Renal cortical epithelial cell (primary cell): ENCODE measurements around the gene DDI2. TPM values are rescaled to one million over a fixed set of nuclear protein-coding genes. Genes with fewer than 3 reads are reported as not detected.
A peak's percentile ranks its signal among the peaks of the same experiment; 100 is the strongest.
"Not testable (repeated sequence)": the region's sequence is repeated elsewhere in the genome, so short reads cannot be mapped to it uniquely, and the experiment has no call there.

Source experiments
- DNase-seq: peaks from one replicate; pipeline ENCODE4 v3.0.0-alpha.2; 2011; ENCODE audit warnings: low read depth
- total RNA-seq: library from RNA; depleted of rRNA; stranded (reverse); fragments of >200 nt; gene quantifications from 2 replicates; pipeline ENCODE4 v1.2.3, GENCODE V29; 2014

The DDI2 gene
- total RNA-seq, 1 donor from 2014 or later: 33.0 TPM

GRCh38 chr1:15678578-15678977 is 61.3 kb downstream of the DDI2 start:
- peak; percentile 95 for DNase-seq

GRCh38 chr1:15680131-15680530 is 62.9 kb downstream of the DDI2 start:
- peak; percentile 87 for DNase-seq

GRCh38 chr1:15680561-15681348 is 63.5 kb downstream of the DDI2 start:
- DNase-seq: peak; percentile 100

- no peak for DNase-seq
Measured at GRCh38 chr1:15681349-15682292, 64.4 kb downstream of the DDI2 start.

GRCh38 chr1:15682936-15683341 is 65.7 kb downstream of the DDI2 start:
- DNase-seq: no peak

- DNase-seq: no peak
Measured at GRCh38 chr1:15683345-15684039, 66.2 kb downstream of the DDI2 start.

- no peak for DNase-seq
Measured at GRCh38 chr1:15684042-15684461, 66.8 kb downstream of the DDI2 start, which contains the start of gene PLEKHM2. PLEKHM2 (plus strand) TSS chr1:15684320; CDS start chr1:15684559, 239 bp downstream.

- no peak for DNase-seq
Measured at GRCh38 chr1:15684468-15685291, 67.4 kb downstream of the DDI2 start.

- DNase-seq: no peak
Measured at GRCh38 chr1:15685820-15686219, 68.6 kb downstream of the DDI2 start.

GRCh38 chr1:15687446-15687845 is 70.2 kb downstream of the DDI2 start:
- no peak for DNase-seq

GRCh38 chr1:15690317-15690716 is 73.1 kb downstream of the DDI2 start:
- DNase-seq: no peak

- DNase-seq: no peak
Measured at GRCh38 chr1:15691434-15692032, 74.3 kb downstream of the DDI2 start.

- DNase-seq: no peak
Measured at GRCh38 chr1:15692121-15692682, 74.9 kb downstream of the DDI2 start.

- DNase-seq: no peak
Measured at GRCh38 chr1:15693371-15693770, 76.1 kb downstream of the DDI2 start.

- DNase-seq: no peak
Measured at GRCh38 chr1:15696956-15697521, 79.8 kb downstream of the DDI2 start.

GRCh38 chr1:15698201-15698600 is 80.9 kb downstream of the DDI2 start:
- no peak for DNase-seq

GRCh38 chr1:15699321-15699720 is 82.1 kb downstream of the DDI2 start:
- not testable (repeated sequence) for DNase-seq

- no peak for DNase-seq
Measured at GRCh38 chr1:15700508-15700907, 83.2 kb downstream of the DDI2 start.

- DNase-seq: no peak
Measured at GRCh38 chr1:15701784-15702183, 84.5 kb downstream of the DDI2 start.
